PFSK-1 (cell line): ENCODE results near the gene MYMX. TPM values are rescaled to one million over a fixed set of nuclear protein-coding genes. Genes with fewer than 3 reads are reported as not detected.

Experiments used
- FOXP2 ChIP-seq: optimal IDR thresholded peaks from 2 replicates; pipeline ENCODE3; 2011; ENCODE audit warnings: borderline replicate concordance, control low read depth, inconsistent platforms; ENCODE audit not compliant: insufficient read depth; ENCODE audit errors: extremely low read length, extremely low read depth
- POLR2AphosphoS5 ChIP-seq: IDR thresholded peaks from 2 replicates; pipeline ENCODE4 v1.6.1; 2012; ENCODE audit warnings: low read depth, mild to moderate bottlenecking, control low read depth, low read length, moderate library complexity
- SIN3A ChIP-seq: IDR thresholded peaks from 2 replicates; pipeline ENCODE4 v1.6.1; 2012; ENCODE audit warnings: mild to moderate bottlenecking, low read length, moderate library complexity, borderline replicate concordance; ENCODE audit not compliant: insufficient read depth
- TAF1 ChIP-seq: IDR thresholded peaks from 2 replicates; pipeline ENCODE4 v1.6.1; 2012; ENCODE audit warnings: low read length, control low read depth, borderline replicate concordance; ENCODE audit not compliant: insufficient read depth
- polyA plus RNA-seq: library from polyadenylated mRNA; unstranded; fragments of >200 nt; gene quantifications from one replicate; pipeline ENCODE4 v1.2.1, GENCODE V29; 2012; ENCODE audit warnings: low read depth, missing spikeins; ENCODE audit not compliant: insufficient read length
- TF ChIP-seq, protein P1 (sequence below), 2 experiments: IDR thresholded peaks; 2 replicates each; pipeline versions ENCODE4 v1.6.1 to v1.8.0; 2011 to 2012; ENCODE audit warnings: low read depth in 2 of 2, low read length in 2 of 2, control low read depth in 1 of 2, inconsistent platforms in 1 of 2, mild to moderate bottlenecking in 1 of 2, moderate library complexity in 1 of 2; ENCODE audit not compliant: insufficient read depth in 1 of 2

The MYMX gene
- not detected for polyA plus RNA-seq

DNA sequence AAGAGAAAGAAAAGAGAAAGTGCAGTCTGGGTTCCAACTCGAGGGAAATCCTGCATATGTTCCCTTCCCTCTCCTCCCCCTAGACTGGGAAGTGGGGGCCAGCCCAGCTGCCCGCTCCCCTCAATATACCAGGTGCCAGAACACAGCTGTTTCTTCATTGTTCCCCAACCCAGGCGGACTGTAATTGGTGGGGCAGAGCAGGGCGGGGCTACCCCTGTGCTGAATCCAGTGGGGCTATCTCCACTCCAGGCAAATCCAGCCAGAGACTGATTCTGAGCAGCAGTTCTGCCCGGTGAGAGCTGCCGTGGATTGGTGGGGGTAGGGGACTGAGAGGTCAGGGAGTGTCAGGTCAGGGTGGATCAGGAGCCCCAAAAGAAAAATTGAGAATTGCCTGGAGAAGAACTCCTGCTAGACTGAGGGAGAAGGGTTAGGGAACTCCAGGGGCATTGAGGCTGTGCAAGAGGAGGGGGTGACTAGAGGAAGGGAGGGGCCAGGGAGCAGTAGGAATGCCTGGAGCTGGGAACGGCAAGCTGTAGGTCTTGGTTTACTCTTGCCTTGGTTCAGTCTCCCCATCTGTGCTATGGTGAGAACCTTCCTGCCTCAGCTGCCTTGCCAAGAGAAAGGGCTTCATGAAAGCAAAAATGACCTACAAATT lies at the start of gene MYMX:
TSS of gene MYMX (plus strand) at position 250 of the 655 bp plus-strand sequence. CDS start 546 bp downstream, outside the sequence.
- TF ChIP-seq POLR2AphosphoS5 (no peak), FOXP2 (no peak), TAF1 (no peak), SIN3A (no peak)
- TF ChIP-seq, protein P1, sequence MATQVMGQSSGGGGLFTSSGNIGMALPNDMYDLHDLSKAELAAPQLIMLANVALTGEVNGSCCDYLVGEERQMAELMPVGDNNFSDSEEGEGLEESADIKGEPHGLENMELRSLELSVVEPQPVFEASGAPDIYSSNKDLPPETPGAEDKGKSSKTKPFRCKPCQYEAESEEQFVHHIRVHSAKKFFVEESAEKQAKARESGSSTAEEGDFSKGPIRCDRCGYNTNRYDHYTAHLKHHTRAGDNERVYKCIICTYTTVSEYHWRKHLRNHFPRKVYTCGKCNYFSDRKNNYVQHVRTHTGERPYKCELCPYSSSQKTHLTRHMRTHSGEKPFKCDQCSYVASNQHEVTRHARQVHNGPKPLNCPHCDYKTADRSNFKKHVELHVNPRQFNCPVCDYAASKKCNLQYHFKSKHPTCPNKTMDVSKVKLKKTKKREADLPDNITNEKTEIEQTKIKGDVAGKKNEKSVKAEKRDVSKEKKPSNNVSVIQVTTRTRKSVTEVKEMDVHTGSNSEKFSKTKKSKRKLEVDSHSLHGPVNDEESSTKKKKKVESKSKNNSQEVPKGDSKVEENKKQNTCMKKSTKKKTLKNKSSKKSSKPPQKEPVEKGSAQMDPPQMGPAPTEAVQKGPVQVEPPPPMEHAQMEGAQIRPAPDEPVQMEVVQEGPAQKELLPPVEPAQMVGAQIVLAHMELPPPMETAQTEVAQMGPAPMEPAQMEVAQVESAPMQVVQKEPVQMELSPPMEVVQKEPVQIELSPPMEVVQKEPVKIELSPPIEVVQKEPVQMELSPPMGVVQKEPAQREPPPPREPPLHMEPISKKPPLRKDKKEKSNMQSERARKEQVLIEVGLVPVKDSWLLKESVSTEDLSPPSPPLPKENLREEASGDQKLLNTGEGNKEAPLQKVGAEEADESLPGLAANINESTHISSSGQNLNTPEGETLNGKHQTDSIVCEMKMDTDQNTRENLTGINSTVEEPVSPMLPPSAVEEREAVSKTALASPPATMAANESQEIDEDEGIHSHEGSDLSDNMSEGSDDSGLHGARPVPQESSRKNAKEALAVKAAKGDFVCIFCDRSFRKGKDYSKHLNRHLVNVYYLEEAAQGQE (IDR thresholded peaks at IDR 0.05; ENCODE audit: insufficient read depth in 1 of 2, low read depth in 2 of 2, low read length in 2 of 2), result no peak

DNA sequence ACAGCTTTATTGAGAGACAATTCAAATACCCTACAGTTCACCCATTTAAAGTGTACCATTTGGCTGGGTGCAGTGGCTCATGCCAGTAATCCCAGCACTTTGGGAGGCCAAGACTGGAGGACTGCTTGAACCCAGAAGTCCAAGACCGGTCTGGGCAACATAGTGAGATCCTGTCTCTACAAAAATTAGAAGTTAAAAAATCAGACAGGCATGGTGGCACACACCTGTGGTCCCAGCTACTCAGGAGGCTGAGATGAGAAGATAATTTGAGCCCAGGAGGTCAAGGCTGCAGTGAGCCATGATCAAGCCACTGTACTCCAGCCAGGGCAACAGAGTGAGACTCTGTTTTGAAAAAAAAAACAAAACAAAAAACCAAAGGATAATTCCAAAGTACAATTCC lies 49.2 kb upstream of the MYMX start:
- TF ChIP-seq, protein P1 (IDR thresholded peaks at IDR 0.05; ENCODE audit: insufficient read depth in 1 of 2, low read depth in 2 of 2, low read length in 2 of 2), result no peak
- TF ChIP-seq SIN3A (no peak), POLR2AphosphoS5 (no peak), FOXP2 (no peak), TAF1 (no peak)

DNA sequence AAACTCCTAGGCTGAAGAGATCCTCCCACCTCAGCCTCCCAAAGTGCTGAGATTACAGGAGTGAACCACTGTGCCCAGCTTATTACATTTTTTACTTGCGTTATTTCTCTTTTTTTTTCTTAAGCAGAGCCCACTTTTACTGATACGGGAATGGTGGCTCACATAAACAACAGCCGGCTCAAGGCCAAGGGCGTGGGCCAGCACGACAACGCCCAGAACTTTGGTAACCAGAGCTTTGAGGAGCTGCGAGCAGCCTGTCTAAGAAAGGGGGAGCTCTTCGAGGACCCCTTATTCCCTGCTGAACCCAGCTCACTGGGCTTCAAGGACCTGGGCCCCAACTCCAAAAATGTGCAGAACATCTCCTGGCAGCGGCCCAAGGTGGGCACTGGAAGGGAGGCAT lies 47.6 kb upstream of the MYMX start:
- TF ChIP-seq FOXP2 (no peak), SIN3A (no peak), TAF1 (no peak), POLR2AphosphoS5 (no peak)
- TF ChIP-seq, protein P1 (IDR thresholded peaks at IDR 0.05; ENCODE audit: insufficient read depth in 1 of 2, low read depth in 2 of 2, low read length in 2 of 2), result no peak

DNA sequence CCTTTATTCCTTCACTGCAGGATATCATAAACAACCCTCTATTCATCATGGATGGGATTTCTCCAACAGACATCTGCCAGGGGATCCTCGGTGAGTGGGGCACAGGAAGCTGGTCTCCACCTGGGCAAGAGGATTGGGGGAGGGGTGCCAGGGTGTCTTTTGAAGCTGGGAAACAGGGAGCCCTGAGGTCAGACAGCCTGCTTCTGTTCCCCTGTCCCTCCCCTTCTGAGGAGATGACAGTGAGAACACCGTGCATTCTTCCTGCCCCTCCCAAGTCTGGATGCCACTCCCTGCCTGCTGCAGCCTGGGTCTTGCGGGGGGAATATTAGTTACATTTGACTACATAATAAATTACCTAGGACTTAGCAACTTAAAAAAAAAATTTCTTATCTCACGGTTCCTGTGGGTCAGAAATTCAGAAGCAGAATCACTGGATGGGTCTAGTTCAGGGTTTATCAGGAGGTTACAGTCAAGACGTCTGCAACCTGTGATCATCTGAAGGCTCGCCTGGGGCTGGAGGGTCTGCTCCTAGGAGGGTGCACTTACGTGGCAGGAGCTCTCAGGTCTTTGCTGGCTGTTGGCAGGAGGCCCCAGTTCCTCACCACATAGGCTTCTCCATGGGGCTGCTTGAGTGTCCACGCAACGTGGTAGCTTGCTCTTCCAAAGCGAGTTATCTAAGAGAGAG lies 46.7 kb upstream of the MYMX start:
- TF ChIP-seq FOXP2 (no peak), POLR2AphosphoS5 (no peak), SIN3A (no peak), TAF1 (no peak)
- TF ChIP-seq, protein P1 (IDR thresholded peaks at IDR 0.05; ENCODE audit: insufficient read depth in 1 of 2, low read depth in 2 of 2, low read length in 2 of 2), result no peak
